GM21825 (cell line): ENCODE data around the gene CD84.
"Not testable (repeated sequence)": the region's sequence is repeated elsewhere in the genome, so short reads cannot be mapped to it uniquely, and the experiment has no call there.

Experiments used
- ATAC-seq: cut with Tn5 transposase; IDR thresholded peaks from one replicate; pipeline ENCODE4 v1.9.1; 2021; ENCODE audit warnings: mild to moderate bottlenecking, moderate library complexity; ENCODE audit not compliant: unreplicated experiment

Gene CD84

GRCh38 chr1:160610569-160611242, 31.4 kb upstream of the CD84 start:
- ATAC-seq: no peak

- ATAC-seq: no peak
These were observed 29.6 kb upstream of the CD84 start for GRCh38 chr1:160608941-160609340.

GRCh38 chr1:160608514-160608913, 29.2 kb upstream of the CD84 start:
- ATAC-seq: no peak

GRCh38 chr1:160608057-160608456, 28.8 kb upstream of the CD84 start:
- no peak for ATAC-seq

- ATAC-seq: no peak
These were observed 28.4 kb upstream of the CD84 start for GRCh38 chr1:160607672-160608032.

GRCh38 chr1:160607011-160607671, 27.8 kb upstream of the CD84 start:
- ATAC-seq: peak; percentile 62

GRCh38 chr1:160606611-160607010, 27.3 kb upstream of the CD84 start:
- no peak for ATAC-seq

- no peak for ATAC-seq
These were observed 26.6 kb upstream of the CD84 start for GRCh38 chr1:160605792-160606479.

- ATAC-seq: no peak
These were observed 25.9 kb upstream of the CD84 start for GRCh38 chr1:160605205-160605604.

GRCh38 chr1:160597705-160598104, 18.4 kb upstream of the CD84 start:
- ATAC-seq: no peak

GRCh38 chr1:160597051-160597450, 17.8 kb upstream of the CD84 start:
- no peak for ATAC-seq

GRCh38 chr1:160590488-160590887, 11.2 kb upstream of the CD84 start:
- ATAC-seq: no peak

- ATAC-seq: no peak
These were observed 9.2 kb upstream of the CD84 start for GRCh38 chr1:160588468-160588867.

- ATAC-seq: no peak
These were observed 5.5 kb upstream of the CD84 start for GRCh38 chr1:160584784-160585183.

- ATAC-seq: not testable (repeated sequence)
These were observed 3.7 kb upstream of the CD84 start for GRCh38 chr1:160582976-160583375.

- no peak for ATAC-seq
These were observed 2.7 kb upstream of the CD84 start for GRCh38 chr1:160581961-160582360.

- ATAC-seq: no peak
These were observed 1.0 kb upstream of the CD84 start for GRCh38 chr1:160580221-160580812.

- ATAC-seq: no peak
These were observed 638 bp downstream of the CD84 start for GRCh38 chr1:160578525-160579191.

GRCh38 chr1:160578175-160578524, 1.1 kb downstream of the CD84 start:
- no peak for ATAC-seq

- no peak for ATAC-seq
These were observed 1.6 kb downstream of the CD84 start for GRCh38 chr1:160577671-160578070.

- ATAC-seq: no peak
These were observed 2.4 kb downstream of the CD84 start for GRCh38 chr1:160576884-160577283.
